ENCODE measurements around the gene ST8SIA5. TPM values are rescaled to one million over a fixed set of nuclear protein-coding genes. Genes with fewer than 3 reads are reported as not detected.
"Not testable (repeated sequence)": the region's sequence is repeated elsewhere in the genome, so short reads cannot be mapped to it uniquely, and the experiment has no call there.

Gene ST8SIA5, protein sequence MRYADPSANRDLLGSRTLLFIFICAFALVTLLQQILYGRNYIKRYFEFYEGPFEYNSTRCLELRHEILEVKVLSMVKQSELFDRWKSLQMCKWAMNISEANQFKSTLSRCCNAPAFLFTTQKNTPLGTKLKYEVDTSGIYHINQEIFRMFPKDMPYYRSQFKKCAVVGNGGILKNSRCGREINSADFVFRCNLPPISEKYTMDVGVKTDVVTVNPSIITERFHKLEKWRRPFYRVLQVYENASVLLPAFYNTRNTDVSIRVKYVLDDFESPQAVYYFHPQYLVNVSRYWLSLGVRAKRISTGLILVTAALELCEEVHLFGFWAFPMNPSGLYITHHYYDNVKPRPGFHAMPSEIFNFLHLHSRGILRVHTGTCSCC
- total RNA-seq, result under 1 TPM in 1 of 5 donors, not detected in 4; 0.18 TPM
- 1 to 10 TPM in 1 of 3 donors, under 1 TPM in 2; 0.03 to 1.4 (median 0.19) TPM for polyA plus RNA-seq
- long read RNA-seq, donor 1, result 0 reads
- long read RNA-seq, donor 2, result 0 reads
- long read RNA-seq, donor 3, result 0 reads
- long read RNA-seq, donor 4, result 0 reads
- long read RNA-seq, donor 5, result 0 reads
- long read RNA-seq, donor 6, result 0 reads
- long read RNA-seq, donor 7, result 0 reads
- long read RNA-seq, donor 8, result 0 reads
- long read RNA-seq, donor 9, result 0 reads
- long read RNA-seq, donor 10, result 0 reads

DNA sequence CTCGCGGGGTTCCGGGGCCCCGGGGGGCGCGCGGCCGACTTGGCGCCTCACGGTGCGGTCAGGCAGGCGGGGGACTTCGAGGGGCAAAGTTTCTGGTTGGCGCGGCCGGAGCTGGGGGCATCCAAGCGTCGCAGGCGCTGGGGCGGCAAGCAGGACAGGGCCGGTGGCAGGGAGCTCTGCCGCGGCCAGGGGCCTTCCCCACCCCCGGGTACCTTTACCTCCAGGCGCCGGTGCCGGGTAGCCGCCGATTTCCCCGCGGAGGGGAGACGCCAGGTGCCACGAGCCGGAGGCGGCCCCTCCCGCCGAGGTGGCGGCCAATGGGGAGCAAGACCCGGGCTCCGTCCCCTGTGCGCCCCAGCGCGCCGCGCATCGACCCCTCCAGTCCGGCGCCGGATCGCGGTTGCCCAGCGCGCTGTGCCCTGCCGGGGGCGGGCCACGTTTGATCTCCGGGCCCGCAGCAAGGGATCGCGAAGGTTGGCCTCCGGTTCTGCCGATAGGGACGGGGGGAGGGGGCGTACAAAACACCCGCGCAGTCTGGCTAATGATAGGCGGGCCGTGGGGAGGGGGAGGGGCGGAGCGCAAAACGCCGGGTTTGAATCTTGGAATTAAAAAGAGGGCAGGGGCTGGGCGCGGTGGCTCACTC is at the start of gene ST8SIA5:
Gene ST8SIA5 (minus strand): TSS at position 495 of the 643 bp plus-strand sequence. CDS start 545 bp downstream, outside the sequence.
- Histone ChIP-seq H3K27ac (no peak within 1 kb of the TSS), H3K36me3 (no peaks in the 10 kb centered on the region), H3K4me3 (peak within 1 kb of the TSS; percentile 24 to 36 (median 30)), H3K4me1 (peaks cover 21 to 28% (median 25%) of the 10 kb centered on the region in 4 donors), H3K9me3 (no peaks in the 10 kb centered on the region), H3K27me3 (peaks cover 17 to 93% (median 52%) of the 10 kb centered on the region in 3 donors)
- TF ChIP-seq POLR2AphosphoS5 (IDR thresholded peaks at IDR 0.05) (no peak), EP300 (IDR thresholded peaks at IDR 0.05) (no peak), POLR2A (IDR thresholded peaks at IDR 0.05) (no peak)
- TF ChIP-seq, protein P1, sequence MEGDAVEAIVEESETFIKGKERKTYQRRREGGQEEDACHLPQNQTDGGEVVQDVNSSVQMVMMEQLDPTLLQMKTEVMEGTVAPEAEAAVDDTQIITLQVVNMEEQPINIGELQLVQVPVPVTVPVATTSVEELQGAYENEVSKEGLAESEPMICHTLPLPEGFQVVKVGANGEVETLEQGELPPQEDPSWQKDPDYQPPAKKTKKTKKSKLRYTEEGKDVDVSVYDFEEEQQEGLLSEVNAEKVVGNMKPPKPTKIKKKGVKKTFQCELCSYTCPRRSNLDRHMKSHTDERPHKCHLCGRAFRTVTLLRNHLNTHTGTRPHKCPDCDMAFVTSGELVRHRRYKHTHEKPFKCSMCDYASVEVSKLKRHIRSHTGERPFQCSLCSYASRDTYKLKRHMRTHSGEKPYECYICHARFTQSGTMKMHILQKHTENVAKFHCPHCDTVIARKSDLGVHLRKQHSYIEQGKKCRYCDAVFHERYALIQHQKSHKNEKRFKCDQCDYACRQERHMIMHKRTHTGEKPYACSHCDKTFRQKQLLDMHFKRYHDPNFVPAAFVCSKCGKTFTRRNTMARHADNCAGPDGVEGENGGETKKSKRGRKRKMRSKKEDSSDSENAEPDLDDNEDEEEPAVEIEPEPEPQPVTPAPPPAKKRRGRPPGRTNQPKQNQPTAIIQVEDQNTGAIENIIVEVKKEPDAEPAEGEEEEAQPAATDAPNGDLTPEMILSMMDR (IDR thresholded peaks at IDR 0.05), result no peak
- intact Hi-C loops (cut with DNase I; ENCODE audit: low total_unique reads), result no loop called here
- DNase-seq, result peak in 1 of 2 donors; percentile 26
- WGBS, 5 donors, result 1 to 5% (median 3%) methylated on average over 17 to 74 of the region's 74 CpGs

DNA sequence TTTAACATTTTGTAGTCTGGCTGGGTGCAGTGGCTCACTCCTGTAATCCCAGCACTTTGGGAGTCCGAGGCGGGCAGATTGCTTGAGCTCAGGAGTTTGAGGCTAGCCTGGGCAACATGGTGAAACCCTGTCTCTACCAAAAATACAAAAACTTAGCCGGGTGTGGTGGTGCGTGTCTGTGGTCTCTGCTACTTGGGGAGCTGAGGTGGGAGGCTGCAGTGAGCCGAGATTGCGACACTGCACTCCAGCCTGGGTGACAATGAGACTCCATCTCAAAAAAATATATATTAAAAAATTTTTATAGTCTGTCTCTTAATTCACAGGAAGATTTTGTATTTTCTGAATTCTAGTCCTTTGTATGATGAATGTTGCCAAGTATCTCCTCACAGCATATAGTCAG is 39.1 kb upstream of the ST8SIA5 start:
- DNase-seq; intact Hi-C loops (cut with DNase I; ENCODE audit: low total_unique reads): not testable (repeated sequence)

DNA sequence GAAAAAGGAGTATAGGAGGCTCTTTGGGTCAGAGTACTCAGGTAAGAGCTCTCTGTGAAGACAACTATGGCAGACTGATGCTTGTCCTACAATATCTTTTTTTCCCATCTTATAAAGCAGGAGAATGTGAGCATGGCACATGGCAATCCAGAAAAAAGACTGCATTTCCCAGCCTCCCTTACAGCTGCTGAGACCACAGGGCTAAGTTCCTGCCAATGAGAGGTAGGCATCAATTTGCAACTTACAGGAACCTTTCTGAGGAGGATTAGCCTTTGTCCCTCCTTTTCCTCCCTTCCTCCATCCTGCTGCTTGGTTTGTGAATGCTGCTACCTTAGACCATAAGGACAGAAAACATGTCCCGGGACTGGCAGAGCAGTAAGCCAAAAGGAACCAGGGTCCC is 37.8 kb upstream of the ST8SIA5 start:
- intact Hi-C loops (cut with DNase I; ENCODE audit: low total_unique reads), result no loop called here
- Histone ChIP-seq H3K36me3 (no peaks in the 10 kb centered on the region), H3K4me3 (no peak overlapping the region), H3K4me1 (no peaks in the 10 kb centered on the region), H3K27ac (no peak overlapping the region), H3K27me3 (no peaks in the 10 kb centered on the region), H3K9me3 (peaks cover 0 to 7% (median 1%) of the 10 kb centered on the region in 4 donors)
- WGBS, 5 donors, result 60 to 87% (median 71%) methylated on average over 1 of the region's 1 CpG
- no peak for DNase-seq
- TF ChIP-seq POLR2A (IDR thresholded peaks at IDR 0.05) (no peak), POLR2AphosphoS5 (IDR thresholded peaks at IDR 0.05) (no peak), EP300 (IDR thresholded peaks at IDR 0.05) (no peak)
- TF ChIP-seq, protein P1 (IDR thresholded peaks at IDR 0.05), result no peak

More for the DNA sequence above, 39.1 kb upstream of the ST8SIA5 start:
- not testable (repeated sequence) for H3K27ac ChIP-seq, H3K27me3 ChIP-seq, H3K36me3 ChIP-seq, H3K4me3 ChIP-seq, H3K9me3 ChIP-seq, H3K4me1 ChIP-seq
- 88 to 96% (median 95%) methylated on average over 6 of the region's 6 CpGs for WGBS, 5 donors

DNA sequence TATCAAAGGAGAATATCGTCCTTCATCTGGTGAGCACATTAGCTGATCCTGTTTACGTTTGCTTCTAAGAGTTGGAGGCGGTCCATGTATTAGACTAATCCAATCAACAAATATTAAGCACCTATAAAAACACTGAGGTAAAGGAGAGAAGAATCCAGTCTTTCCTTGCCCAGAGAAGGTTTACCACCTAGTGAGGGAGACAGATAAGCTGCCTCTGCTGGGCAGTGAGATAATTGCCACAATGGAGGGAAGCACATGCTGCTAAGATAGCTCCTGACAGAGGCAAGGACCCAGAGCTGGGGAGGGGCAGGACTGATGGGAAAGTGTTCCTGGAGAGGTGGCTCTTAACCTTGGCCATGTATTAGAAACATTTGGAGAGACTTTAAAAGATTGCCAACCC is 36.7 kb upstream of the ST8SIA5 start:
- TF ChIP-seq POLR2AphosphoS5 (IDR thresholded peaks at IDR 0.05), result no peak
- no peak for TF ChIP-seq POLR2A (IDR thresholded peaks at IDR 0.05)
- TF ChIP-seq EP300 (IDR thresholded peaks at IDR 0.05), result no peak
- TF ChIP-seq, protein P1 (IDR thresholded peaks at IDR 0.05), result no peak
- Histone ChIP-seq H3K4me1 (no peaks in the 10 kb centered on the region), H3K36me3 (no peaks in the 10 kb centered on the region), H3K4me3 (no peak overlapping the region), H3K27ac (no peak overlapping the region), H3K27me3 (no peaks in the 10 kb centered on the region), H3K9me3 (peaks cover 0 to 7% (median 1%) of the 10 kb centered on the region in 4 donors)
- WGBS, 5 donors, result 49 to 60% (median 54%) methylated on average over 3 of the region's 3 CpGs
- no peak for DNase-seq
- intact Hi-C loops (cut with DNase I; ENCODE audit: low total_unique reads), result no loop called here

All from stomach (tissue), 19 donors.